IPS-20b (cell line): ENCODE measurements around the gene GPAM.

Source experiments
- H3K27ac ChIP-seq: one replicate; pipeline ENCODE4 v1.5.1; 2013; ENCODE audit warnings: low read length
- H3K27me3 ChIP-seq: 2 replicates; pipeline ENCODE4 v1.6.1; 2013; ENCODE audit warnings: mild to moderate bottlenecking, low read length, inconsistent platforms; ENCODE audit not compliant: insufficient read depth
- H3K36me3 ChIP-seq: 2 replicates; pipeline ENCODE4 v1.6.1; 2013; ENCODE audit warnings: low read depth, mild to moderate bottlenecking, inconsistent platforms, low read length, moderate library complexity; ENCODE audit not compliant: insufficient read depth
- H3K4me1 ChIP-seq: 2 replicates; pipeline ENCODE4 v1.6.1; 2013; ENCODE audit warnings: mild to moderate bottlenecking, control low read depth, inconsistent platforms, low read length, moderate library complexity; ENCODE audit not compliant: insufficient read depth
- H3K4me3 ChIP-seq: 2 replicates; pipeline ENCODE4 v1.5.1; 2013; ENCODE audit warnings: mild to moderate bottlenecking, low read length, inconsistent platforms
- H3K9ac ChIP-seq: 2 replicates; pipeline ENCODE4 v1.6.1; 2013; ENCODE audit warnings: low read depth, mild to moderate bottlenecking, inconsistent platforms, low read length, moderate library complexity
- H3K9me3 ChIP-seq: 2 replicates; pipeline ENCODE4 v1.6.1; 2013; ENCODE audit warnings: mild to moderate bottlenecking, low read depth, low read length, inconsistent platforms; ENCODE audit not compliant: insufficient read depth

The GPAM gene

GRCh38 chr10:112140110-112140970 lies 43.2 kb downstream of the GPAM start:
- Histone ChIP-seq H3K27ac (no peak overlapping the region), H3K9ac (no peak overlapping the region), H3K9me3 (no peaks in the 10 kb centered on the region), H3K4me3 (no peak overlapping the region), H3K4me1 (no peaks in the 10 kb centered on the region), H3K36me3 (no peaks in the 10 kb centered on the region), H3K27me3 (no peaks in the 10 kb centered on the region)

GRCh38 chr10:112139176-112139575 lies 44.4 kb downstream of the GPAM start:
- Histone ChIP-seq H3K9ac (no peak overlapping the region), H3K36me3 (no peaks in the 10 kb centered on the region), H3K9me3 (no peaks in the 10 kb centered on the region), H3K27me3 (no peaks in the 10 kb centered on the region), H3K4me1 (no peaks in the 10 kb centered on the region), H3K4me3 (no peak overlapping the region), H3K27ac (no peak overlapping the region)

- Histone ChIP-seq H3K9ac (no peak overlapping the region), H3K4me1 (no peaks in the 10 kb centered on the region), H3K36me3 (no peaks in the 10 kb centered on the region), H3K9me3 (no peaks in the 10 kb centered on the region), H3K27ac (no peak overlapping the region), H3K4me3 (no peak overlapping the region), H3K27me3 (no peaks in the 10 kb centered on the region)
These were observed 46.2 kb downstream of the GPAM start for GRCh38 chr10:112137154-112137987.

- H3K36me3 ChIP-seq = no peaks in the 10 kb centered on the region
- H3K27me3 ChIP-seq = no peaks in the 10 kb centered on the region
- H3K4me3 ChIP-seq = no peak overlapping the region
- H3K9me3 ChIP-seq = no peaks in the 10 kb centered on the region
- H3K4me1 ChIP-seq = no peaks in the 10 kb centered on the region
- no peak overlapping the region for H3K27ac ChIP-seq
- no peak overlapping the region for H3K9ac ChIP-seq
These were observed 46.9 kb downstream of the GPAM start for GRCh38 chr10:112136486-112137153.

GRCh38 chr10:112135604-112136003 lies 48.0 kb downstream of the GPAM start:
- Histone ChIP-seq H3K9me3 (no peaks in the 10 kb centered on the region), H3K9ac (no peak overlapping the region), H3K4me3 (no peak overlapping the region), H3K27ac (no peak overlapping the region), H3K4me1 (no peaks in the 10 kb centered on the region), H3K27me3 (no peaks in the 10 kb centered on the region), H3K36me3 (no peaks in the 10 kb centered on the region)

- Histone ChIP-seq H3K27ac (no peak overlapping the region), H3K9ac (no peak overlapping the region)
These were observed 51.1 kb downstream of the GPAM start for GRCh38 chr10:112132435-112132834.

GRCh38 chr10:112131996-112132395 lies 51.6 kb downstream of the GPAM start:
- no peak overlapping the region for H3K27ac ChIP-seq
- no peaks in the 10 kb centered on the region for H3K9me3 ChIP-seq
- H3K4me3 ChIP-seq = no peak overlapping the region
- H3K27me3 ChIP-seq = no peaks in the 10 kb centered on the region
- no peaks in the 10 kb centered on the region for H3K36me3 ChIP-seq
- H3K9ac ChIP-seq = no peak overlapping the region
- no peaks in the 10 kb centered on the region for H3K4me1 ChIP-seq

More at GRCh38 chr10:112132435-112132834, 51.1 kb downstream of the GPAM start:
- H3K27me3 ChIP-seq = no peaks in the 10 kb centered on the region
- H3K9me3 ChIP-seq = no peaks in the 10 kb centered on the region
- H3K4me3 ChIP-seq = no peak overlapping the region
- no peaks in the 10 kb centered on the region for H3K36me3 ChIP-seq
- no peaks in the 10 kb centered on the region for H3K4me1 ChIP-seq

- Histone ChIP-seq H3K27ac (no peak overlapping the region), H3K36me3 (no peaks in the 10 kb centered on the region), H3K4me1 (no peaks in the 10 kb centered on the region)
These were observed 52.2 kb downstream of the GPAM start for GRCh38 chr10:112131346-112131745.

GRCh38 chr10:112126901-112127300 lies 56.7 kb downstream of the GPAM start:
- H3K4me3 ChIP-seq = no peak overlapping the region
- H3K27ac ChIP-seq = no peak overlapping the region
- H3K9ac ChIP-seq = no peak overlapping the region
- no peaks in the 10 kb centered on the region for H3K36me3 ChIP-seq
- H3K27me3 ChIP-seq = no peaks in the 10 kb centered on the region
- H3K4me1 ChIP-seq = no peaks in the 10 kb centered on the region
- H3K9me3 ChIP-seq = no peaks in the 10 kb centered on the region

More at GRCh38 chr10:112131346-112131745, 52.2 kb downstream of the GPAM start:
- H3K27me3 ChIP-seq = no peaks in the 10 kb centered on the region
- no peak overlapping the region for H3K9ac ChIP-seq
- no peaks in the 10 kb centered on the region for H3K9me3 ChIP-seq
- H3K4me3 ChIP-seq = no peak overlapping the region

- Histone ChIP-seq H3K9ac (no peak overlapping the region), H3K4me1 (no peaks in the 10 kb centered on the region), H3K4me3 (no peak overlapping the region), H3K36me3 (no peaks in the 10 kb centered on the region), H3K9me3 (no peaks in the 10 kb centered on the region), H3K27ac (no peak overlapping the region), H3K27me3 (no peaks in the 10 kb centered on the region)
These were observed 57.4 kb downstream of the GPAM start for GRCh38 chr10:112126172-112126571.

- Histone ChIP-seq H3K36me3 (no peaks in the 10 kb centered on the region), H3K4me1 (no peaks in the 10 kb centered on the region), H3K4me3 (no peak overlapping the region), H3K9me3 (no peaks in the 10 kb centered on the region), H3K27ac (no peak overlapping the region), H3K27me3 (no peaks in the 10 kb centered on the region), H3K9ac (no peak overlapping the region)
These were observed 58.7 kb downstream of the GPAM start for GRCh38 chr10:112124866-112125265.
